ENCODE data around the gene CALM1.

The CALM1 gene

GRCh38 chr14:90383731-90384542, 12.9 kb upstream of the CALM1 start:
- TF ChIP-seq ZNF8 (CRISPR knock-in tag; IDR thresholded peaks at IDR 0.05) (no peak), RARB (CRISPR knock-in tag; IDR thresholded peaks at IDR 0.05) (no peak), ESRRG (CRISPR knock-in tag; IDR thresholded peaks at IDR 0.05) (no peak), CREB5 (CRISPR knock-in tag; IDR thresholded peaks at IDR 0.05; ENCODE audit: low read depth) (no peak), ZFP3 (CRISPR knock-in tag; IDR thresholded peaks at IDR 0.05) (no peak), GLIS3 (CRISPR knock-in tag; IDR thresholded peaks at IDR 0.05) (no peak), BACH2 (CRISPR knock-in tag; IDR thresholded peaks at IDR 0.05; ENCODE audit: borderline replicate concordance) (no peak), SNAI2 (CRISPR knock-in tag; IDR thresholded peaks at IDR 0.05) (no peak), TCF4 (CRISPR knock-in tag; IDR thresholded peaks at IDR 0.05; ENCODE audit: borderline replicate concordance) (no peak), ZNF70 (CRISPR knock-in tag; IDR thresholded peaks at IDR 0.05) (no peak), TOX (CRISPR knock-in tag; IDR thresholded peaks at IDR 0.05; ENCODE audit: borderline replicate concordance) (no peak), OSR1 (CRISPR knock-in tag; IDR thresholded peaks at IDR 0.05) (no peak), ZNF565 (CRISPR knock-in tag; conservative IDR thresholded peaks at IDR 0.05; ENCODE audit: low read depth) (no peak), ZC3H10 (CRISPR knock-in tag; IDR thresholded peaks at IDR 0.05) (no peak), CSDC2 (CRISPR knock-in tag; IDR thresholded peaks at IDR 0.05) (no peak)
- ATAC-seq, result peak; percentile 3

DNA sequence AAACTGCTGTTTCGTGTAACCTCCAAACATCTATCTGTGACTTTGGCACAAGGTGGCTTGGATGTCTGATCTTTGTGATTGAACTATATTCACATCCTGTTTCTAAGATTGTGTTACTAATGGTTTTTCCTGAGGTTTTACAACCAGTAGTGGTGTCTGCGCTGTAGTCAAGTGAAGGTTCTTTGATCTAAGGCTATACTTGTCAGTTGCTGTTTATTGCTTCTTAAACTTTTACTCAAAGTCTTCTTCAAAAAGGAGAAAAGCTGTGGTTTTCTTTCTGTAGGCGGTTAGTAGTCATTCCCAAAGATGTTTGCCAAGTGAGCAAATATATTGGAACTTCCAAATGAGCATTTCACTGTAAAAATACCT, 12.3 kb upstream of the CALM1 start:
- no peak for ATAC-seq
- TF ChIP-seq TSHZ2 (CRISPR knock-in tag; IDR thresholded peaks at IDR 0.05) (no peak), ZNF565 (CRISPR knock-in tag; conservative IDR thresholded peaks at IDR 0.05; ENCODE audit: low read depth) (no peak), CSDC2 (CRISPR knock-in tag; IDR thresholded peaks at IDR 0.05) (no peak), TCF4 (CRISPR knock-in tag; IDR thresholded peaks at IDR 0.05; ENCODE audit: borderline replicate concordance) (no peak), BACH2 (CRISPR knock-in tag; IDR thresholded peaks at IDR 0.05; ENCODE audit: borderline replicate concordance) (no peak), ISL1 (CRISPR knock-in tag; IDR thresholded peaks at IDR 0.05) (no peak), ZNF70 (CRISPR knock-in tag; IDR thresholded peaks at IDR 0.05) (no peak), PPARA (CRISPR knock-in tag; IDR thresholded peaks at IDR 0.05; ENCODE audit: borderline replicate concordance) (no peak), ESRRG (CRISPR knock-in tag; IDR thresholded peaks at IDR 0.05) (no peak), OSR1 (CRISPR knock-in tag; IDR thresholded peaks at IDR 0.05) (no peak), GLIS3 (CRISPR knock-in tag; IDR thresholded peaks at IDR 0.05) (no peak), CREB5 (CRISPR knock-in tag; IDR thresholded peaks at IDR 0.05; ENCODE audit: low read depth) (no peak), ZC3H10 (CRISPR knock-in tag; IDR thresholded peaks at IDR 0.05) (no peak), TOX (CRISPR knock-in tag; IDR thresholded peaks at IDR 0.05; ENCODE audit: borderline replicate concordance) (no peak), SNAI2 (CRISPR knock-in tag; IDR thresholded peaks at IDR 0.05) (no peak), ARNTL (CRISPR knock-in tag; IDR thresholded peaks at IDR 0.05; ENCODE audit: borderline replicate concordance, low read depth) (no peak)
- TF ChIP-seq, protein P1, sequence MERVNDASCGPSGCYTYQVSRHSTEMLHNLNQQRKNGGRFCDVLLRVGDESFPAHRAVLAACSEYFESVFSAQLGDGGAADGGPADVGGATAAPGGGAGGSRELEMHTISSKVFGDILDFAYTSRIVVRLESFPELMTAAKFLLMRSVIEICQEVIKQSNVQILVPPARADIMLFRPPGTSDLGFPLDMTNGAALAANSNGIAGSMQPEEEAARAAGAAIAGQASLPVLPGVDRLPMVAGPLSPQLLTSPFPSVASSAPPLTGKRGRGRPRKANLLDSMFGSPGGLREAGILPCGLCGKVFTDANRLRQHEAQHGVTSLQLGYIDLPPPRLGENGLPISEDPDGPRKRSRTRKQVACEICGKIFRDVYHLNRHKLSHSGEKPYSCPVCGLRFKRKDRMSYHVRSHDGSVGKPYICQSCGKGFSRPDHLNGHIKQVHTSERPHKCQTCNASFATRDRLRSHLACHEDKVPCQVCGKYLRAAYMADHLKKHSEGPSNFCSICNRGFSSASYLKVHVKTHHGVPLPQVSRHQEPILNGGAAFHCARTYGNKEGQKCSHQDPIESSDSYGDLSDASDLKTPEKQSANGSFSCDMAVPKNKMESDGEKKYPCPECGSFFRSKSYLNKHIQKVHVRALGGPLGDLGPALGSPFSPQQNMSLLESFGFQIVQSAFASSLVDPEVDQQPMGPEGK (CRISPR knock-in tag; IDR thresholded peaks at IDR 0.05; ENCODE audit: borderline replicate concordance), result no peak
- TF ChIP-seq, protein P2, sequence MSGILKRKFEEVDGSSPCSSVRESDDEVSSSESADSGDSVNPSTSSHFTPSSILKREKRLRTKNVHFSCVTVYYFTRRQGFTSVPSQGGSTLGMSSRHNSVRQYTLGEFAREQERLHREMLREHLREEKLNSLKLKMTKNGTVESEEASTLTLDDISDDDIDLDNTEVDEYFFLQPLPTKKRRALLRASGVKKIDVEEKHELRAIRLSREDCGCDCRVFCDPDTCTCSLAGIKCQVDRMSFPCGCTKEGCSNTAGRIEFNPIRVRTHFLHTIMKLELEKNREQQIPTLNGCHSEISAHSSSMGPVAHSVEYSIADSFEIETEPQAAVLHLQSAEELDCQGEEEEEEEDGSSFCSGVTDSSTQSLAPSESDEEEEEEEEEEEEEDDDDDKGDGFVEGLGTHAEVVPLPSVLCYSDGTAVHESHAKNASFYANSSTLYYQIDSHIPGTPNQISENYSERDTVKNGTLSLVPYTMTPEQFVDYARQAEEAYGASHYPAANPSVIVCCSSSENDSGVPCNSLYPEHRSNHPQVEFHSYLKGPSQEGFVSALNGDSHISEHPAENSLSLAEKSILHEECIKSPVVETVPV (CRISPR knock-in tag; IDR thresholded peaks at IDR 0.05), result no peak
- TF ChIP-seq, protein P3, sequence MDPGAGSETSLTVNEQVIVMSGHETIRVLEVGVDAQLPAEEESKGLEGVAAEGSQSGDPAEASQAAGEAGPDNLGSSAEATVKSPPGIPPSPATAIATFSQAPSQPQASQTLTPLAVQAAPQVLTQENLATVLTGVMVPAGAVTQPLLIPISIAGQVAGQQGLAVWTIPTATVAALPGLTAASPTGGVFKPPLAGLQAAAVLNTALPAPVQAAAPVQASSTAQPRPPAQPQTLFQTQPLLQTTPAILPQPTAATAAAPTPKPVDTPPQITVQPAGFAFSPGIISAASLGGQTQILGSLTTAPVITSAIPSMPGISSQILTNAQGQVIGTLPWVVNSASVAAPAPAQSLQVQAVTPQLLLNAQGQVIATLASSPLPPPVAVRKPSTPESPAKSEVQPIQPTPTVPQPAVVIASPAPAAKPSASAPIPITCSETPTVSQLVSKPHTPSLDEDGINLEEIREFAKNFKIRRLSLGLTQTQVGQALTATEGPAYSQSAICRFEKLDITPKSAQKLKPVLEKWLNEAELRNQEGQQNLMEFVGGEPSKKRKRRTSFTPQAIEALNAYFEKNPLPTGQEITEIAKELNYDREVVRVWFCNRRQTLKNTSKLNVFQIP (CRISPR knock-in tag; IDR thresholded peaks at IDR 0.05; ENCODE audit: borderline replicate concordance, low read depth), result no peak
